ENCODE results near the gene RHOF. TPM values are rescaled to one million over a fixed set of nuclear protein-coding genes. Genes with fewer than 3 reads are reported as not detected.

The RHOF gene
- total and polyA plus RNA-seq, 2 of the 8 experiments (the other 6 are each of a cell fraction or from before 2014, with no cell fraction given) = 23.8 to 31.9 TPM

- TF ChIP-seq CBX8 (IDR thresholded peaks at IDR 0.05; ENCODE audit: borderline replicate concordance, low read depth, low read length) (no peak), NANOG (IDR thresholded peaks at IDR 0.05; ENCODE audit: insufficient read depth, low read depth, low read length, poor library complexity, severe bottlenecking) (no peak), CBX5 (IDR thresholded peaks at IDR 0.05; ENCODE audit: low read depth, low read length) (no peak), SP4 (IDR thresholded peaks at IDR 0.05; ENCODE audit: low read length) (no peak)
- TF ChIP-seq, protein P1, sequence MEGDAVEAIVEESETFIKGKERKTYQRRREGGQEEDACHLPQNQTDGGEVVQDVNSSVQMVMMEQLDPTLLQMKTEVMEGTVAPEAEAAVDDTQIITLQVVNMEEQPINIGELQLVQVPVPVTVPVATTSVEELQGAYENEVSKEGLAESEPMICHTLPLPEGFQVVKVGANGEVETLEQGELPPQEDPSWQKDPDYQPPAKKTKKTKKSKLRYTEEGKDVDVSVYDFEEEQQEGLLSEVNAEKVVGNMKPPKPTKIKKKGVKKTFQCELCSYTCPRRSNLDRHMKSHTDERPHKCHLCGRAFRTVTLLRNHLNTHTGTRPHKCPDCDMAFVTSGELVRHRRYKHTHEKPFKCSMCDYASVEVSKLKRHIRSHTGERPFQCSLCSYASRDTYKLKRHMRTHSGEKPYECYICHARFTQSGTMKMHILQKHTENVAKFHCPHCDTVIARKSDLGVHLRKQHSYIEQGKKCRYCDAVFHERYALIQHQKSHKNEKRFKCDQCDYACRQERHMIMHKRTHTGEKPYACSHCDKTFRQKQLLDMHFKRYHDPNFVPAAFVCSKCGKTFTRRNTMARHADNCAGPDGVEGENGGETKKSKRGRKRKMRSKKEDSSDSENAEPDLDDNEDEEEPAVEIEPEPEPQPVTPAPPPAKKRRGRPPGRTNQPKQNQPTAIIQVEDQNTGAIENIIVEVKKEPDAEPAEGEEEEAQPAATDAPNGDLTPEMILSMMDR (IDR thresholded peaks at IDR 0.05; ENCODE audit: control extremely low read depth in 1 of 3, insufficient read depth in 1 of 3, low read depth in 1 of 3, low read length in 3 of 3) = no peak
Measured at GRCh38 chr12:121823727-121824115, 30.2 kb upstream of the RHOF start (continued).
